Activated CD8-positive, alpha-beta memory T cell treated with anti-CD3 and anti-CD28 coated beads for 48 hours (primary cell): ENCODE data around the gene EIF3K.

ENCODE experiments used
- DNase-seq, 3 experiments: peaks; one replicate each; pipeline ENCODE4 v3.0.0-alpha.2; 2020; ENCODE audit warnings: low read depth in 2 of 3, low spot score in 2 of 3

Gene EIF3K

DNA sequence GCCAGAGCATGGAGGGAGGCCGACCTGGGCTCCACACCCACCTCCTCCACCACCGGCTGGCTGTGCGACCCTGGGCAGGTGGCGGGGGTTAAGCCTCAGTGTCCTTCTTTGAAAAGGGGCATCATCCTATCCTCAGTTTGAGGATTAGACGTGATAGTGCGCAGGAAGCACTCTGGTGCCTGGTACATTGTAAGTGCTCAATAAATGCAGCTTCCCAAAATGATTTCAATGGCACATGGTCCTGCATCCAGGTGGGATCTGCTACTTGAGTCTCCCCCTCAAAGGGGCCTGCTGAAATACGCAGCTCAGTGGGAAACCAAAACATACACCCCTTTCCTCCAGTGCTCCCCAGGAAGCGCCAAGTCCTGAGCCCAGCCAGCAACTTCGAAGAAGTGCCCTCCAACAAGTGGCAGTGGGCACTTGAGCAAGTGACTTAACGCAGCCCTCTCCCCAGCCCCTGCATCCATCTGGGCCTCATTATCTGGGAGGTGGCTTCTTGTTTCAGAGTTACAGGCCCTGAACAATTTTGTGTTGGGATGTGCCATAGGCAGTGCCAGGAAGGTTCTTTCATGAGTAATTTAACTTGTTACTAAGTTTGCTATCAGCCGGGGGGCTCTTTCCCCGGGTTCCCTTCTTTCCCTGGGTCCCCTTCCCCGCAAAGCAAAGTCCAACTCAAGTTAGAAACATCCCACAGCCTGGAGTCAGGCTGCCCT is 46.4 kb downstream of the EIF3K start:
- no peak for DNase-seq

DNA sequence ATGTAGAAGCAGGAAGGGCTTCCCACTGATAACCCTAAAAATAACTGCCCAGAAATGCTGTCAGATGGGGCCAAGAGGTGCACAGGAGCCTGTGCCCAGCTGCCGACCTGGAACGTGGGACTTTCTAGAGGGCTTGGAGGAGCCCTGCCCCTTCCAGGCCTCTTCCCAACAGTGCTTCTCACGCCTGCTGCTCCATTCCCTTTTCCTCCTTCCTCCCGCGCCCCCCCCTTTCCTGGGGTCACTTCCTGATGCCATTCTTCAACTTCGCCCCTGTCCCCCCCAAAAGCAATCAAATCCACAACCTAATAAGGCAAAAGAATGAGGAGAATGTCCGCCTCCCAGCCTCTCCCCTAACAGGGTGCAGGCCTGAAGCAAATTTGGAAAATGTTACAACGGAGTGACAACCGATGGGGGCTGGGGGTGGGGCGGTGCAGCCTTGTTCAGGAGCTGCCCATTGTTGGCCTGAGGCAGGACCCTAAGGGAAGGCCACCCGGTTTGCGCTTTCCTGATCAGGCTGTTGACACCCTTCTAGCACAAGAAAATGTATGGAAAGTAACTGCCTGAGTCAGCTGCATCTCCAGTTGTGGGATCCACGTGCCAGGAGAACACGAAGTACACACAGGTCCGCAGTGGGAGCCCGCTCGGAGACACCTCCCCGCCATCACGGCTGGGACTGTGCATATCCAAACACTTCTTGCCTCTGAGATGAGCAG is 47.1 kb downstream of the EIF3K start:
- no peak for DNase-seq

DNA sequence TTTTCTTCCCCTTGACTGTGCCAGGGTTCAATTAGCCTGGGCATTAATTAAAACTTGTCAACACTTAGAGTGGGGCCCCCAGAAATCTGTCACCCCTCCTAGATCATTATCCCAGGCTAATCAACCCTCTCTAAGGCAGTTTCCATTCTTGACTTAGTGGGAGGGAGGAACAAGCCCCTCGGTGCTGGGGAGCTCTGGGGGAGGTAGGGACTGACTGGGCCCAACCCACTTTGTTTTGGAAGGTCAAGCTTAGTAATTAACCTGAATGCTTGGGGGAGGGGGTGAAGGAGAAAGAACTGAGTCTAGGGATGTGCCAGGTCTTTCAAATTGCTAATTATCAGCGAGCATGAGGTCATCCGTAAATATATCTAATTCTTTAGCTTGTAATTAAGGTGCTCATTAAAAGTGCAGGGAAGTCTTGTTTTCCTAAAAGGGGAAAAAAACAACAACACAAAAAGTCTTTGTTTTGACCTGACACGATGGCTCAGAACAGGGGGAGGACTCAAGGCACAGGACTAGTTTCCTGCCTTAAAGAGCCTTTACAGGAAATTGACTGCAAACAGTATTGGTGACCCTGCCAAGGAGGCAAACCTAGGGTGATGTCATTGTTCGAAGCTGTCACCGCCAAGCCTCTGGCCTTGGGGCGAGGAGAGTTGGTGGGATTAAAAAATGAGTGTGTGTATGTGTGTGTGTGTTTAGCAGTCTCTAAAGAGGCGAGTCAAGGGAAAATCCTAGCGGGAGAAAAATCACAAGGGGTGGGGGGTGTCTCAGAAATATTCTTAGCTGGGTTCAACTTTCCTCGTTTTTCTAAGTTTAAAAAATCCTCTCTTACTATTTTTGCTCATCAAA is 47.9 kb downstream of the EIF3K start:
- no peak for DNase-seq

DNA sequence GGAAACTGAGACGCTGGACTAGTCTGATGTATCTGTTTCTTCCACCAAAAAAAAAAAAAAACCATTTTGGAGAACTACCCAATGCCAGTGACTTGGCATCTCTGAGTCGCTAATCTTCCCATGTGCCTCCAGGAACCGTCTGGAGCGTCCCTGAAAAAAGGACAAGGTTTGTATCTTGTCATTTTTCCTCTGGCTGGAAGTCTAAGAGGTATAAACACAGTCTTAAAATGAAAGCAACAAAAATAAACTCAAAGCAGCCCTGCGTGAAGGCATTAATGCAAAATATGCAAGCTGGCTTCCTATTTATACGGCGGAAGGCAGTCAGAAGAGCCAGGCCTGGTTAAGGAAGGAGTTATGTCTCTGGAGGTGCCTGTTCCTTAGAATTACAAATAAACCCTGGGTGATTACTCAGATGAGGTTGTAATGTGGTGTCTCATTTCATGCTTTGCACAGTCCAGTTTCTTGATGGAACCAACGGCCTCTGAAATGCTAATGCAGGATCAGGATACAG is 48.7 kb downstream of the EIF3K start:
- DNase-seq, result no peak

DNA sequence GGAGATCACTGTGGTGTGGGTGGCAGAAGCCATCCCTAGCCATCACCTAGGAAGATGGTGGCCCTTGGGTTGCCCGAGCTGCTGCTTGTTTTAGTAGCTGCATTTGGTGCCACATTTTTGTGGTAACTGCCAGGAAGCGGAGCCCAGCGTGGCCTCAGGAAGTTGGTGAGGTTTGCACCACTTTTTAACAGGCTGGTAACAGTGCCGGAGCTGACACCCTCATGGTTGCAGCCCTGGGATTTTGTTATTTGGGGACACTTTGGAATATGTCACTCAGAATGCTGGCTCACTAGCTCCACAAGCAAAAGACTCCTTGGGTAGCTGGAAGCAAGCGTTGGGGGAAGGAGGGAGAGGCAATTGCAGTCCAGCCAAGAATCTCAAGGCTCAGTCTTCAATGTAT is 50.6 kb downstream of the EIF3K start:
- DNase-seq, result no peak

DNA sequence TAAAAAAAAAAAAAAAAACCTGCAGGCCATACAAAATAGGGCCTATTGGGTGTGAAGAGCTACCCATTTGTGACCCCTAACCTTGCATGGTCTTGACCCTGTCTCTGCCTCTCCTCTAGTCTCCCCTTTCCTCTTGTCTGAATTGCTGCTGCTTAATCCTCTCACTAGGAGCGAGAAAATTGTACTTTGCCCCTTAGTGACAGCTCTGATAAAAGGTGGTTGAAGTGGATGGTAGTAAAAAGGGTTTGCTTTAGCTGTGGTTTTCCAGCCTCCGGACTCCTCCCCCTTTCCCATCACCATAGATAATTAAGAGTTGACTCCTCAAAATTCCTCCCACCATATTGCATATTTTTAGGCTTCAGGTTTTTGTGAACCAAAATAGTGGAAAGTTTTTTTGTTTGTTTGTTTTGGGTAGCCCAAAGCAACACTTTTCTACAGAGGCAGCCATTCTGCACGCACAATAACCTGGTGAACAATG is 52.0 kb downstream of the EIF3K start:
- DNase-seq, result no peak

DNA sequence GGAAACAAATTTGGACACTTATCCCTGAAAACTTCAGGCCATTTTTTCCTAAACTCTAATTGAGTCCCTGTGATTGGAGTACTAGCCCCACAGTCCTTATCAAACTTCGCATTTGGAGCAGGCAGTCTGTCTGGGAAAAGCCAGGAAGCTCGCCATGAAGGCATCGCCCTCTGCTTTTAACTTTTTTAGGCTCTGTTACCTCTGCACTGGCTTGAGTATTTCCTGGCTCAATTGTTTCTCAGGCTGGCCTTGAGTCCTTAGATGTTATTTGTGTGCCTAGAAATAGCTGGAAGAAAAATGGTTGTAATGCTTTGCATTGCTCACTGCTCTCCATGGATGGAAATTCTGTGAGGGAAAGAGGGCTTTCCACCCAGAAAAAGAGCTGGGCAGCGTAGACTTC is 52.7 kb downstream of the EIF3K start:
- DNase-seq, result no peak

DNA sequence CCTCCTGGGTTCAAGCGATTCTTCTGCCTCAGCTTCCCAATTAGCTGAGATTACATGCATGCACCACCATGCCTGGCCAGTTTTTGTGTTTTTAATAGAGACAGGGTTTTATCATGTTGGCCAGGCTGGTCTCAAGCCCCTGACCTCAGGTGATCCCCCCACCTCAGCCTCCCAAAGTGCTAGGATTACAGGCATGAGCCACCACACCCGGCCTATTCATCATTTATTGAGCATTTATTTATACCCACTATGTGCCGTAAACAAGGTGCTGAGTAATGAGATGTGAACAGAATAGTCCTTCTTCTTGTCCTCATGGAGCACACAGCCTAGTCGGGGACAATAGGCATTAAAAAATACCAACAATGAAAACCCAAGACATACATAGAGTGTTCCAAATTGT is 54.0 kb downstream of the EIF3K start:
- DNase-seq, result no peak

DNA sequence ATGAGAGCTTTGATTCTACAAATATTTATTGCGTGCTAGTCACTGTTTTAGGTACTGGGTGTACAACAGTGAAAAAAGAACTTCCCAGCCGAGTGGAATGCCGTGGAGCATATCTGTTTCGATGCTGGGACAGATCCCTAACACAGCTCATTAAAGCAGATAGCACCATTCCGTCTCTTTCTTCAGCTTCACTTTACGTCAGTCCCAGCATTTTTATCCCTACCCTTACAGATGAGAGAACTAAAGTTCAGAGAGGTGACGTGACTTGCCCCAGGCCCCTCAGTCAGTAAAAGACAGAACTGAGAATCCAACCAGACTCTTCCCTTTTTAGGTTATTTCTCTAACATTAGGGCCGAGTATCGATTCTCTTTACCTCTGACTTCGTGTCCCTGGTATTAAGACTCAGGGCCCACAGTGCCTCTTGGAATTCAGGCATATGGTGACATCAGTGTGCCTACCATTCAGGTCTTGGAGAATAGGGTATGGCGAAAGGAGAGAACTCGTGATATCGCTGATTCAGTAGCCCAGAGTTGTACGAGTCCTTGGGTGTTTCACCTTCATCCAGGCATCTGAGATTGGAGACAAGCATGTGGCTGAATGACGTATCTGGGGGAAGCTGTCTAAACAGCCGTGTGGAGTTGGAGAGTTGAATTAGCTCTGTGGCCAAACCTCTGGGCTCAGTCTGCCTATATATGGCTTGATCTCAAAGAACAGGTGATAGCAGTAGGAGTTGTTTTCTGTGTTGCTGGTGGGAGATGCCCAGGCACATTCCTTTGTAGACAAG is 55.6 kb downstream of the EIF3K start:
- DNase-seq, result no peak

DNA sequence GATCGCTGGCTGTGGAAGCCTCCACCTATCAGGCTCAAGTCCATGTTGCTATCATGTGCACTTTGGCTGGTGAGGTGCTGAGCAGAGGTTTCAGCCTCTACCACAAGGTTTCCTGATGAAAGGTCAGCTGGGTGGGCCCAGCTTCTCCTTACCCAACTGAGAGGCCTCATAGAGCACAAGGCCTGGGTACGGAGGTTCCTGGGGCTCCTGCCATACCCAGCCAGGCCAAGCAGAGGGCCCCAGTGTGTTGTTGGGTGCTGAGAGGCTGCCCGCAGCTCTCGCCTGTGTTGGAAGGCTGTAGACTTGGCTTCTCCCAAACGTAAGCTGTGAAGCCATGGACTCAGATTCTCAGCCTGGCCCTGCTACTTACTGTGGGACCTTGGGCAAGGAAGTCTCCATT is 56.6 kb downstream of the EIF3K start:
- no peak for DNase-seq

DNA sequence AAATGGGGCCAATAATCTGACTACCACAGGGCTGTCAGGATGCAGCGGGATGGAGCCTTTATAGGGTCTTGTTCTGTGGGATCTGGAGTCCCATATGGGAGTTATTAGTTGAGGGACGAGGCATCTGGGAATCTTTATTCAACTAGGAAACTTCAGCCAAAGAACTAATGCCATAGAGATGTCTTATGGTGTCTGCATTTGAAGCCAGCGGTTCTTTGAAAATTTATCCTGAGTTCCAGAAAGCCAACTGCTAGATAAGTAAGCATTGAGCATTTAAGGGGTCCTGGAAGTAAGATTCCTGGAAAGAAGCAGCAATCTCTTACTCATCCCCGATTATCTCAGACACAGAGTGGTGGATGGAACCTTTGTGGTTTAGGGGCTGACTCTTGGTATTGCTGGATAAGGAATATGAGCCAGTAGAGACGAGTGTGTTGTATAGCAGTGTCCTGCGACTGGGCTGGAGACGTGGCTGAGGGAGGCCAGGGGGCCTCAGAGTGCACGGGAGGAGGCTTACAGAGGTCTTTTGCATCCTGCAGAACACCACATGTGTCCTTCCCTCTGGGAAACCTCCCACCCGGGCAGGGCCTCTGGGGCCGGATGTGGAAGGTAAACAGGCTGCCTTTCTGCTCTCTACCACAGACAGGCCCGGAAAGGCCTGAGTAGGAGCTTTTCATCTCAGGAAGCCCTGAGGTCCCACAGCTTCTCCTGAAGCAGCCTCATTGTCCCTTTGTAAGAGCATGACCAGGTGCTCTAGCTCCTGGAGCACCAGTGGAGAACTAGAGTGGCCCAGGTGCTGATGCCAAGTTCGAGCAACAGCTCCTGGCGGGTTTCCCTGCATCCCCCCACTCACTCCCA is 57.3 kb downstream of the EIF3K start:
- DNase-seq, result no peak

DNA sequence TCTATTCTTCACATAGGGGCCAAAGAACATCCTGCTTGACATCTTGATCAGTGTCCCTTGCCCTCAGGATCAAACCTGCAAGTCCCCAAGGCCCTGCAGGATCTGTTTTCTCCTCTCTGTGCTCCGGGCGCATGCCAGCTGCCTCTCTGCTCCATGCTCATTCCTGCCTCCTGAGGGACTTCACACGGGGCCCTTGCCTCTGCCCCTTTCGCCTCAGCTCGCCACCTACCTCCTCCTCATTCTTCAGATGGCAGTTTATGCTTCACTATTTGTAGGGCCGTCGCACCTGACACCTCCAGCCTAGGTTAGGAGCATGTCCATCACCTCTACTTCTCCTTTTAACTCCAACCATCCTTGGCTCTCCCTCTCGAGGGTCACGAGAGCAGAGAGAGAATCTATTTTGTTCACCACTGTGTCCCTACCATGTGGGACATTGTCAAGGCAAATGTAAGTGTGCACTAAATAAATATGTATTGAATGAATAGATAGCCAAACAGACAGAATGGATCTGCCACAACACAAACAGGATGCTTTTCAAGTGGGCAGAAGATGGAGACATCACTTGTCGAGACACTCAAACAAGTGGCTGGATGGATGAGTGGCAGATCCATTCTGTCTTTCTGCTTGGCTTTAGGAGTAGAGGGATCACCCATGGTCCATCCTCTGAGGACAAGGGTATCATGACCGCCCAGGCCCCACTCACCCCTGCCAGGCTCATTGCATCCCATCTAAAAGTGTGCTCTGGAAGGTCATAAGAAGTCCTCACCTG is 58.1 kb downstream of the EIF3K start:
- no peak for DNase-seq

DNA sequence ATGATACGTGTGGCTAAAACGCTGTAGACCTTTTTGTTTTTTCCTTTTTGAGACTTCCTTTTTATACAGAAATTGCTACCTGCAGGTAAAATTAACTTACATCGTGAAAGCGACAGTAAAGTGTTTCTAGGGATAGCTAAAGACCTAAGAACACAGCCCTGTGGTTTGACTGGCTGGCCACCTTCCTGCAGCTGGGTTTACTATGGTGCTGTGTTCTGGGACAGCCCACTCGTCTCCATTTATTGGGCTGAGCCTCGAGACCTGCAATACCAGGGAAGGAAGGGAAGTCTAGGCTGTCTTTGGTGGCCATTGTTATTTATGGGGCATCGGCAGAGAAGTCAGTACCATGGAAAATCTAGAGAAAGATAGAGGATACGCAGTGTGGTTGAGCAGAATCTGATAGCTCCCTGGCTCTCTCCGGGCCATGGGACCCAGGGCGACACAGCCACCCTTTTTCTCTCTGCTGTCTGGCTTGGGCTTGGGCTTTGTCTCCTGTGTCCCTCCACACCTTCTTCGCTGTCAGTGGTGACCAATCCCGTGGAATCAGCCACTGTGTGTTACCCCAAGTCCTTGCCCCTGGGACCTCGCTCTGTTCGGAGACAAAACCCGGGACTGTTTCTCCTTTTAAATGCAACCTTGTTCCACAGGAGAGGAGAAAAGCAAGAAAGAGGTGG is 59.4 kb downstream of the EIF3K start:
- DNase-seq, result no peak

DNA sequence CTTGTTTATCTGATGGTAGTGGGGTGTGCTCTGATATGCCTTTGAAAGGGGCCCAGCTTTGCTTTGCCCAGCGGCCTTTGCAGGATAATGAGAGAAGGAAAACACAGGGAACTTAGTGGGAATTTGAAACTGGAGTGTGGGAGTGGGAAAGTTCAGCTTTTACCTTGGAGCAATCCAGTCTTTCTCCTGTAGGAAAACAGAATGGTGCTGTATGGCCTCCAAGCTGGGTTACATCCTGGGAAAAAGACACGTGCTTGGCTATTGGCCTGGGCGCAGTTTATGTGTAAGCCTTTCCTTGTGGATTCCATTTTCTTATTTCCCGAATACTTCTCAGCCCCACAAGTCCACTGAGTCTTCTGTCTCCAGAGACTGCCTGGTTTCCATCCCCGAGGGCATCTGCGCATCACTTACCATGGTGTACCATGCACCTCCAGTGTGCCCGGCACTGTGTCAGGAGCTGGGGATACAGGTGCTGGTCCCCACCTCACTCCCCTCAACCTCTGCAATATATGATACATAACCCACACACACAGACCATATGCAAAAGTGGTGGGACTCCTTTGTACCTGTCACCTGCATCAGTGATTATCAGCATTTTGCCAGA is 60.0 kb downstream of the EIF3K start:
- DNase-seq, result no peak

DNA sequence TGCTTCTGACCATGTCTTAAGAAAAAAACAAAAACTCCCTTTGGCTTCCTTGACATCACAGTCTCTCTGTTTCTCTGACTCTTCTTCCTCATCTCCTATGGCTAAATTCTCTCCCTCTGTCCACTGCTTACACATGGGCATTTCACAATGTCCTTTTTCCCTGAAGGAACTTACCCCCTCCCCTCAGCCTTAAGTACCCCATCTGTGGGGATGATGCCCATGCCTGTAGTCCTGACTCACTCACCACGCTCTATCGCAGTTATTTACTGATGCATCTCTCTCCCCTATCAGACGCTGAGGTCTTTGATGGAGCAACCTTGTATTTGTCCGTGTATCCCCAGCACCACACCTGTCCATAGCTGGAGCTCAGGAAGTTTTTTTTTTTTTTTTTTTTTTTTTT is 60.9 kb downstream of the EIF3K start:
- no peak for DNase-seq

DNA sequence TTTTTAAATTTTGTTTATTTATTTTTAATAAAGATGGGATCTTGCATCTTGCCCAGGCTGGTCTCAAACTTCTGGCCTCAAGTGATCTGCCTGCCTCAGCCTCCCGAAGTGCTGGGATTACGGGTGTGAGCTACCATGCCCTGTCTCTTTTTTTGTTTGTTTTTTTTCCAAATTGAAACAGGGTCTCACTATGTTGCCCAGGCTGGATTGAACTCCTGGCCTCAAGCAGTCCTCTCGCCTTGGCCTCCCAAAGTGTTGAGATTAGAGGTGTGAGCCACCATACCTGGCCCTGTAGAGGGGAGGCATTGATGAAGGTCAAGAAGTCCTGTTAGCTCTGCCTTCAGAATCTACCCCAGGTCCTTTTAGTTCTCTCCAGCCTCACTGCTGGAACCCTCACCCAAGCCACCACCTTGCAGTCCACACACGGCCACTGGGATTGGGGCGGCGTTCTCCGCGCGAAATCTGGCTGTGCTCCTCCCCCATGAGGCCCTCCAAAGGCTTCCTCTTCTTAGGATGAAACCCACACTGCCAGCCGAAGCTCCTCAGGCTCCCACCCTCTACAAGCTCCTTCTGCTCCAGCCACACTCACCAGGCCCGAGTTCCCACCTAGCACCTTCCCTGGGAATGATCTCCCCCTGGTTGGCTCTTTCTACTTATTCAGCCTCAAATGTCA is 63.3 kb downstream of the EIF3K start:
- no peak for DNase-seq

DNA sequence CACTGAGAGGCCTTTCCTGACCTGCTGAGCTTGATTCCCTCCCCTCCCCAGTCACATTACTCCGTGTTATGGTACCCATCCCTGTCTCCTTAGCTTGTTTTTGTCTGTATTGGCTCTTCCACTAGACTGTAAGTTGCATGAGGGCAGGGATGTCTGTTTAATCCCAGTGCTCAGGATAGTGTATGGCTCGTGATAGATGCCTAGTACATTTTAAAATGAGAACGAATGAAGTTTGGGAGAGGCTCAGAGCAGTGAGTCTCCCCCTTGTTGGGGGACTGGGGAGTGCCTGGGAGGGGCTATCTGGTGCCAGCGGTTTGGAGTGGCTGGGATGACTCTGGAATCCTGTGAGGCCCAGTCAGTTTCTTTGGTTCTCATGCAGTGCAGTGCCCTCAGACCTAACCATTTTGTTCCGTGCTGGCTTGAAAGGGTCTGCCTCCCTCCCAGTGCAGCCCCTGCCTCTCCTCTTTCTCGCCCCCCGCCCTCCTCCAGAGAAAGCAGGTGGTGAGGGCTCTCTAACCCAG is 63.9 kb downstream of the EIF3K start:
- no peak for DNase-seq
